GM15510 (cell line): ENCODE data around the gene RMND5A.

ENCODE experiments used
- POLR2A ChIP-seq: IDR thresholded peaks from 3 replicates; pipeline ENCODE4 v1.6.1; 2011; ENCODE audit warnings: borderline replicate concordance; ENCODE audit not compliant: insufficient read length; ENCODE audit errors: extremely low read depth

RMND5A gene

DNA sequence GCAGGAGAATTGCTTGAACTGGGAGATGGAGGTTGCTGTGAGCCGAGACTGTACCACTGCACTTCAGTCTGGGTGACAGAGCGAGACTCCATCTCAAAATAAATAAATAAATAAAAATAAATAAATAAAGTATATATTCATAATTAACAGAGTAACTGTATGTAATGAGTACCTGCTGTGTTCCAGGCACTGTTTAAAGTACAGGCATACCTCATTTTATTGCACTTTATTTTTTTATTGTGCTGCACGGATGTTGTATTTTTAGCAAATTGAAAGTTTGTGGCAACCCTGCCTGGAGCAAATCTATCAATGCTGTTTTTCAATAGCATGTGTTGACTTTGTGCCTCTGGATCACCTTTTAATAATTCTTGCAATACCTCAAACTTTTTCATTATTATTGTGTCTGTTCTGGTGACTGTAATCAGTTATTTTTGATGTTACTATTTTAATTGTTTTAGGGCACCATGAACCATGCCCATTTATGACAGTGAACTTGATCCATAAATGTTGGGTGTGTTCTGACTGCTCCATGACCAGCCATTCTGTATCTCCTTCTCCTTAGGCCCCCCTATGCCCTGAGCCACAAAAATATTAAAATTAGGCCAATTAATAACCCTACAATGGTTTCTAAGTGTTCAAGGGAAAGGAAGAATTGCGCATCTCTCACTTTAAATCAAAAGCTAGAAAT, 98.2 kb downstream of the RMND5A start:
- no peak for TF ChIP-seq POLR2A

DNA sequence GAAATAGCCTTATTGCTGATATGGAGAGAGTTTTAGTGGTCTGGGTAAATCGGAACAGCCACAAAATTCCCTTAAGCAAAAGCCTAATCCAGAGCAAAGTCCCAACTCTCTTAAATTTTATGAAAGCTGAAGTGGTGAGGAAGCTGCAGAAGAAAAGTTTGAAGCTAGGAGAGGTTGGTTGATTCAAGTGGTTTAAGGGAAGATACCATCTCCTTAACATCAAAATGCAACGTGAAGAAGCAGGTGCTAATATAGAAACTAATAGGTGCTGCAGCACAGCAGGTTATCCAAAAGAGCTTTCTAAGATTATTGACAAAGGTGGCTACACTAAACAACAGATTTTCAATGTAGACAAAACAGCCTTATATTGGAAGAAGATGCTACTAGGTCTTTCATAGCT, 98.9 kb downstream of the RMND5A start:
- no peak for TF ChIP-seq POLR2A

DNA sequence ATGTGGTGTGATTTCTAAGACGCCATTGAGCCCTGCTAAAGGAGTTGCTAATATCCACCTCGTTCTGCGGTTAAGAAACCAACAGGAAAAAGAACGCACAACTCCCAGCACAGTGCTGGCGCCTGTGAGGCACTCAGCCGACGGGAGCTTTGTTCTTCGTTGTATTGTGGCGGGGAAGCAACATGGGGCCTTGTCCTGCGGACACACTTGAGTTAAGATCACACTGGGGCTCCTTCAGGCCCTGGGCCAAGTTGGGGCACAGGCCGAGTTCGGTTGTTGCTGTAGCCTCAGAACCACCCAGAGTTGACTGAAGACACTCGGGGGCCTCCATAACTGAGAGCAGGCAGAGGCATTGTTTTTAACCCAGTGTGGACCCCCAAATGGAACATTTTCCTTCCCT, 101.2 kb downstream of the RMND5A start:
- no peak for TF ChIP-seq POLR2A

DNA sequence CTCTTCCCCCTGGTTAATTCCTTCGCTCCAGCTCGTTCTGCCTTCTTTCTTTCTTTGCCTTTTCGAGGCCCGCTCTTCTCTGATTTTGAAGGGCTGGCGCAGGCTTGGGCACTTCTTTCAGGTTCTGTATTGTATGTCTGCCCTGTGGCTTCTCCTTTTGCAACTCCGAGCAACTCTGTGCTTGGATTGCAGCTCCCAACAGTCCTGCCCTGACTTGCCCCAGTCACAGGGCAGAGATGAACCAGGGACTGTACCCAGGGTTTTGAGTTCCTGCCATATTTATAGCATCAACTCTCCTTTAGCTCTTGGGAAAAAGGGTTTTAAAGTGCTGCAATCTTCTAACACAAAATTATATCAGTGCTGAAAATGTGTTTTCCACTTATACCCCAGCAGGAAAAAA, 101.8 kb downstream of the RMND5A start:
- no peak for TF ChIP-seq POLR2A

DNA sequence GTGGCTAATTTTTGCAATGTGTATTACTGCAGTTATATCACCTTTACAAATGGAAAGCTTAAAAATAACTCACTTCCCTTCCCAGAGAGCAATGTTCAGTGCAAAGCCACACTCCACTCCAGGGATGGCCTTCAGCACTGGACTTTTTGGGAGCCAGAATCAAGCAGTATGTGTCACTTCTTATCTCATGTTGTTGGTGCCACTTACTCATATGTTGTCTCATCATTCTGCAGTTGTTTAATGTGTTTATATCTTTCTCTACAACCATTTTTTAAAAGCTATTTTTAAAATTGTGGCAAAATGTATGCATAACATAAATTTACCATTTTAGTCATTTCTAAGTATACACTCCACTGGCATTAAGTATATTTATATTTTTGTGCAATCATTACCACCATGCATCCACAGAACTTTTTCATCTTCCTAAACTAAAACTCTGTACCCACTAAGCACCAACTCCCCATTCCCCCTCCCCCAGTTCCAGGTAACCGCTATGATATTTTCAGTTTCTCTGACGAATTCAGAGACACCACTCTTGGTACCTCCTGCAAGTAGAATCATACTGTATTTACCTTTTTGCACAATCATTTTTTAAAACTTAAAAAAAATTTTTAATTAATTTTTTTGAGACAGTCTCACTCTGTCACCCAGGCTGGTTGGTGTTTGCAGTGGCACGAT, 102.7 kb downstream of the RMND5A start:
- no peak for TF ChIP-seq POLR2A

DNA sequence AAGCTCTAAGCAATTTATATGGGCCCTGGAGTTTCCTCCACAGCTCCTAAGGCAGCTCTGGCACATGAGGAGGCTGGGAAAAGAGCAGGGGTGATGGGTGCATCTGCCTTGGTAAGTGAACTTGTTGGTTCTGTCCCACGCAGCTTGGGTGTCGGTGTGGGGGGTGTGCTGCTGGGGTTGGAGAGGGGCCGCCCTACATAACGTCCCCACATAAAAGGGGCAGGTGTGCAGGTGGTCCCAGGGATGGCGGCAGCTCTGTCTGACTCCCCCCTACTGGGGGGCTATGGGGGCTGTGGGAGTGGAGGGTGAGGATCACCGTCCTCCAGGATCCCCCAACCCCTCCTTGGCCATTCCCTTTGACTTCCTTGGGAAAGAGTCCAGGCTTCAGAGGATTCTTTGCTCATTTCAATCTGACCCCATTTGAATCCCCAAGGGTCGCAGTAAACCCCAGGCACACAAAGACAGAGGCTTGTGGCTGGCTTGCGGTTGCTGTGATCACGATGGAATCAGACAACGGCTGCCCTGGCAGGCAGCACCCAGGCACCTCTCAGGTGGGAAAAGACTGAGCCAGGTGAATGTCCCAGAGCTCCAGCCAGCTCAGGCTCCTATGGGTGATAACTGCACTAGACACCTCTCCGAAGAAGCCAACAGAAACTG, 105.1 kb downstream of the RMND5A start:
- no peak for TF ChIP-seq POLR2A

DNA sequence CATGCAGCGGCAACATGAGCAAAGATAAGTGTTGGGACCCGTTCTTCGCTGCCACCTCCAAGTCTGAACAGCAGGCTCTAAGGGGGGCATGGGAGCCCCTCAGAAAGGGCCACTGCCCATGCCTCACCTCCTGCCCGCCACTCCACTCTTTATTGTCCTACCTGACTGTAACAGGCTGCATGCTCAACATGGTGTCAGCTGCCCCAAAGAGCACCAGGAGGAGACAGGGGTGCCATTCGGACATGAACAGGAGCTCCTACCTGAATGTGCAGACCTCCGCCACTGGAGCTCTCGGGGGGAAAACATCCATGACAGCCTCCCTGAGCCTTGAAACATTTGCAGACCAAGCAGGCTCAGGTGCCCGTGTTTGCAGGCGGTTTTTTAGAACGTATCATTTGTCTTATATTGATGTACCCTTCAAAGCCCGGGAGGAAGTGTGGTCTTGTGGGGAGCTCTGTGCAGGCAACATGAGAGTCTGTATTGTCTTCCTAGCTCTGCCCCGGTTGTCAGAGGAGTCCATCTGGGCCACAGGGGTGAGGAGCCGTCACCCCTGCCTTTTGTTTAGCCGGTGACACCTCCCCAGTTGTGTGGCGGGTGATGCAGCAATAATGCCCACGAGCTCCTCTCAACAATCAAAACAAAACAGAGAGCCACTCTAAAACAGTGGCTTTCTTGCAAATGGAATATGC, 105.7 kb downstream of the RMND5A start:
- no peak for TF ChIP-seq POLR2A

DNA sequence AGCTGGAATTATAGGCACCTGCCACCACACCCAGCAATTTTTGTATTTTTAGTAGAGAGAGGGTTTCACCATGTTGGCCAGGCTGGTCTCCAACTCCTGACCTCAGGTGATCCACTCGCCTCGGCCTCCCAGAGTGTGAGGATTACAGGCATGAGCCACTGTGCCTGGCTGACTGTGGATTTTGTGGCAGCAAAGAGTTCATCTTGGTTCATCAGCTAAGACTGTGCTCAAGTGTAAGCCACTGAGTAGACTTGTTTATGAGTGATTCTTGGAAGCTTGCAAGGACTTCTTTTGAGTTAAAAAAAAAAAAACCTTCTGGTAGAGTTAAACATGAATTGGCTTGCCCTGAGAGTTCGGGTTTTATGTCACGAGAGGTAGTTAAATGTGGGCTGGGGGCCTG, 106.9 kb downstream of the RMND5A start:
- TF ChIP-seq POLR2A: no peak
